Ascending aorta (tissue), 2 donors: ENCODE measurements around the gene ABCC3. TPM values are rescaled to one million over a fixed set of nuclear protein-coding genes. Genes with fewer than 3 reads are reported as not detected.

Experiments used
- DNase-seq, 2 donors: peaks; one replicate each; pipeline ENCODE4 v3.0.0-alpha.2; 2019; ENCODE audit warnings: low spot score in 2 of 2
- H3K27ac ChIP-seq, 2 donors: fragments of 200-600 bp; sonication (generic); one replicate each; pipeline ENCODE4 v1.5.1; 2016 to 2017; ENCODE audit warnings: mild to moderate bottlenecking in 1 of 2
- H3K27me3 ChIP-seq: fragments of 200-600 bp; sonication (generic); one replicate; pipeline ENCODE4 v1.5.1; 2017
- H3K36me3 ChIP-seq, 2 donors: fragments of 200-600 bp; sonication (generic); one replicate each; pipeline ENCODE4 v1.5.1; 2016
- H3K4me1 ChIP-seq, 2 donors: fragments of 200-600 bp; sonication (generic); one replicate each; pipeline ENCODE4 v1.5.1; 2016 to 2017; ENCODE audit warnings: mild to moderate bottlenecking in 1 of 2
- H3K4me3 ChIP-seq, 2 donors: fragments of 200-600 bp; sonication (generic); one replicate each; pipeline ENCODE4 v1.5.1; 2016 to 2017; ENCODE audit warnings: mild to moderate bottlenecking in 1 of 2
- H3K9me3 ChIP-seq, 2 donors: fragments of 200-600 bp; sonication (generic); one replicate each; pipeline ENCODE4 v1.5.1; 2016
- CTCF ChIP-seq, 3 experiments: fragments of 200-600 bp in 2 of 3; fragments of 450-650 bp in 1 of 3; sonication (generic) in 2 of 3; IDR thresholded peaks; one replicate each; pipeline ENCODE4 v1.5.1; 2016 to 2019; ENCODE audit warnings: antibody characterized with exemption in 3 of 3, mild to moderate bottlenecking in 1 of 3, moderate library complexity in 1 of 3
- intact Hi-C: fragments of 100-400 bp; cut with DNase I; formaldehyde crosslinking; loops from one replicate; pipeline ENCODE4 v1.15.1; 2023
- total RNA-seq: library from RNA; depleted of rRNA; stranded (reverse); fragments of >200 nt; gene quantifications from one replicate; pipeline ENCODE4 v1.1.0, GENCODE V29; 2016

Gene ABCC3
- total RNA-seq, 1 donor from 2014 or later = 30.2 TPM

GRCh38 chr17:50739098-50739497 is 104.4 kb downstream of the ABCC3 start:
- DNase-seq = no peak
- intact Hi-C loops = no loop called here
- Histone ChIP-seq H3K4me3 (no peak overlapping the region), H3K27ac (no peak overlapping the region), H3K4me1 (peaks cover 0 to 3% of the 10 kb centered on the region in 2 donors), H3K9me3 (no peaks in the 10 kb centered on the region), H3K27me3 (no peaks in the 10 kb centered on the region), H3K36me3 (peaks cover 45 to 50% of the 10 kb centered on the region in 2 donors)
- TF ChIP-seq CTCF (IDR thresholded peaks at IDR 0.05) = no peak

Other genes starting within 250 kb of the ABCC3 start
- 91.9 TPM for gene LRRC59, start 237.4 kb upstream of the ABCC3 start, total RNA-seq
- gene ACSF2, start 208.7 kb upstream of the ABCC3 start, total RNA-seq = 26.1 TPM
- gene CHAD, start 166.0 kb upstream of the ABCC3 start, total RNA-seq = not detected
- 36.7 TPM for gene RSAD1, start 156.0 kb upstream of the ABCC3 start, total RNA-seq
- 7.9 TPM for gene MYCBPAP, start 126.4 kb upstream of the ABCC3 start, total RNA-seq
- gene EPN3, start 102.1 kb upstream of the ABCC3 start, total RNA-seq = 0.85 TPM
- gene SPATA20, start 87.7 kb upstream of the ABCC3 start, total RNA-seq = 463 TPM
- 1.2 TPM for gene CACNA1G, start 74.2 kb upstream of the ABCC3 start, total RNA-seq
- 35.4 TPM for gene ANKRD40, start 73.0 kb downstream of the ABCC3 start, total RNA-seq
- 32.0 TPM for gene LUC7L3, start 84.7 kb downstream of the ABCC3 start, total RNA-seq
- gene ANKRD40CL, start 132.6 kb downstream of the ABCC3 start, total RNA-seq = not detected
- gene WFIKKN2, start 200.7 kb downstream of the ABCC3 start, total RNA-seq = not detected
- 41.7 TPM for gene TOB1, start 231.5 kb downstream of the ABCC3 start, total RNA-seq